Thyroid gland (tissue), 4 donors: Measurements from ENCODE around the gene MOCS2. TPM values are rescaled to one million over a fixed set of nuclear protein-coding genes. Genes with fewer than 3 reads are reported as not detected.

Experiments used
- DNase-seq, 2 donors: peaks; one replicate each; pipeline ENCODE4 v3.0.0-alpha.2; 2019
- H3K27ac ChIP-seq, 3 donors: fragments of 200-600 bp; sonication (generic); 1 replicate in 2 of 3; 2 replicates in 1 of 3; pipeline ENCODE4 v1.5.1; 2016 to 2019; ENCODE audit warnings: mild to moderate bottlenecking in 1 of 3, moderate library complexity in 1 of 3
- H3K27me3 ChIP-seq: fragments of 200-600 bp; sonication (generic); one replicate; pipeline ENCODE4 v1.5.1; 2019
- H3K36me3 ChIP-seq, 2 donors: fragments of 200-600 bp; sonication (generic); one replicate each; pipeline ENCODE4 v1.5.1; 2016 to 2019
- H3K4me1 ChIP-seq, 2 donors: fragments of 200-600 bp; sonication (generic); one replicate each; pipeline ENCODE4 v1.5.1; 2017 to 2019
- H3K4me3 ChIP-seq, 3 donors: fragments of 200-600 bp; sonication (generic); replicated peaks in 1 of 3; 1 replicate in 2 of 3; 2 replicates in 1 of 3; pipeline ENCODE4 v1.5.1; 2016; ENCODE audit warnings: mild to moderate bottlenecking in 1 of 3
- H3K9me3 ChIP-seq: fragments of 200-600 bp; sonication (generic); one replicate; pipeline ENCODE4 v1.5.1; 2017
- POLR2A ChIP-seq, 2 donors: fragments of 450-650 bp; IDR thresholded peaks; one replicate each; pipeline ENCODE4 v1.6.1; 2017; ENCODE audit warnings: antibody characterized with exemption in 2 of 2, mild to moderate bottlenecking in 2 of 2, moderate library complexity in 1 of 2
- WGBS, 2 donors: methylation state at CpG; one replicate each; pipeline ENCODE4 v1.1.5; 2017; 5-methylcytosine and 5-hydroxymethylcytosine counted together
- intact Hi-C: fragments of 100-400 bp; cut with DNase I; formaldehyde crosslinking; loops from one replicate; pipeline ENCODE4 v1.15.1; 2023
- total RNA-seq, 4 donors: library from RNA; depleted of rRNA; stranded (reverse); fragments of >200 nt; gene quantifications; one replicate each; pipeline ENCODE4 v1.2.3, GENCODE V29; 2016
- TF ChIP-seq, protein P1 (sequence below), 6 experiments: fragments of 200-600 bp in 3 of 6; fragments of 450-650 bp in 3 of 6; sonication (generic) in 3 of 6; IDR thresholded peaks; one replicate each; pipeline ENCODE4 v1.5.1; 2016 to 2019; ENCODE audit warnings: antibody characterized with exemption in 6 of 6, mild to moderate bottlenecking in 2 of 6, inconsistent platforms in 1 of 6, moderate library complexity in 1 of 6

The MOCS2 gene
- total RNA-seq, 4 donors from 2014 or later: 48.5 to 76.3 (median 62.9) TPM

DNA sequence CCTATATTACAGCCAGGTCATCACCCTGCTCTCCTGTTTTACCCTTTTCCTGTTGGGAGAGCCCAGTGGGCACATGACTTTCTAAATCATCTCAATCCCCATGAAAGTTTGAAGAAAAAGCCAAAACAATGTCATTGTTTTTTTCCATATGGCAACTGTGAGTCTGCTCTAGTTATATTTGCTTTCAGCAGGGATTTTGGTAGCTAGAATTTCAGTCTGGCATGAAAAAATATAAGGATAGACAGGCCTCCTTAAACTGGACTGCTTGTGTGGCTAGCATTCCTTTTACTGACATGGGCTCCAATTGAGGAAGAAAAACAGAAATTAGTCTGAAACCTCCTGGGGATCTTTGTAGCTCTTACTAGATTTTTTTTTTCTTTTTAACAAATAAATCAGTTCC, 25.6 kb downstream of the MOCS2 start:
- intact Hi-C loops: no loop called here
- TF ChIP-seq, protein P1, sequence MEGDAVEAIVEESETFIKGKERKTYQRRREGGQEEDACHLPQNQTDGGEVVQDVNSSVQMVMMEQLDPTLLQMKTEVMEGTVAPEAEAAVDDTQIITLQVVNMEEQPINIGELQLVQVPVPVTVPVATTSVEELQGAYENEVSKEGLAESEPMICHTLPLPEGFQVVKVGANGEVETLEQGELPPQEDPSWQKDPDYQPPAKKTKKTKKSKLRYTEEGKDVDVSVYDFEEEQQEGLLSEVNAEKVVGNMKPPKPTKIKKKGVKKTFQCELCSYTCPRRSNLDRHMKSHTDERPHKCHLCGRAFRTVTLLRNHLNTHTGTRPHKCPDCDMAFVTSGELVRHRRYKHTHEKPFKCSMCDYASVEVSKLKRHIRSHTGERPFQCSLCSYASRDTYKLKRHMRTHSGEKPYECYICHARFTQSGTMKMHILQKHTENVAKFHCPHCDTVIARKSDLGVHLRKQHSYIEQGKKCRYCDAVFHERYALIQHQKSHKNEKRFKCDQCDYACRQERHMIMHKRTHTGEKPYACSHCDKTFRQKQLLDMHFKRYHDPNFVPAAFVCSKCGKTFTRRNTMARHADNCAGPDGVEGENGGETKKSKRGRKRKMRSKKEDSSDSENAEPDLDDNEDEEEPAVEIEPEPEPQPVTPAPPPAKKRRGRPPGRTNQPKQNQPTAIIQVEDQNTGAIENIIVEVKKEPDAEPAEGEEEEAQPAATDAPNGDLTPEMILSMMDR (IDR thresholded peaks at IDR 0.05): no peak
- TF ChIP-seq POLR2A (IDR thresholded peaks at IDR 0.05): no peak
- Histone ChIP-seq H3K27me3 (no peaks in the 10 kb centered on the region), H3K4me1 (no peaks in the 10 kb centered on the region), H3K4me3 (no peak overlapping the region), H3K27ac (no peak overlapping the region), H3K9me3 (no peaks in the 10 kb centered on the region), H3K36me3 (no peaks in the 10 kb centered on the region)
- DNase-seq: no peak

DNA sequence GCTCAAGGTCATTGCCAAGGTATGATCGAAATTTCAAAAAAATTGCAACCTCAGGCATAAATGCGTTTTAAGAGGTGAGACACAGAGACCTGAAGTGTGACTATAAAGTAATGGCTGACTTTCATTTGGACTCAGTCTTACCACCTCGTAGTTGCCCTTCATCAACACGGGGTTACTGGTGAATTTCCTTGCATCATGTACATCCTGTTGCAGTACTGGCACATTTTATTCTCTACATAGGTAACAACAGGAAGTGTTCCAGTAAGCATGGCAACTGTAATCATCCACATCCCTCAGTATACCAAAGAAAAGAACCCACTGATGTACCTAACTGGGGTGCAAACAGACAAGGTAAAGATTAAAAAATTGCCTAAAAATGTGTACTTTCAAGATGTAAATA, 29.3 kb downstream of the MOCS2 start:
- intact Hi-C loops: no loop called here
- Histone ChIP-seq H3K36me3 (peaks cover 0 to 2% of the 10 kb centered on the region in 2 donors), H3K4me3 (no peak overlapping the region), H3K9me3 (no peaks in the 10 kb centered on the region), H3K27me3 (no peaks in the 10 kb centered on the region), H3K27ac (no peak overlapping the region), H3K4me1 (no peaks in the 10 kb centered on the region)
- TF ChIP-seq, protein P1 (IDR thresholded peaks at IDR 0.05): no peak
- TF ChIP-seq POLR2A (IDR thresholded peaks at IDR 0.05): no peak
- 82 to 88% methylated on average over 4 of the region's 4 CpGs for WGBS, 2 donors
- DNase-seq: no peak

DNA sequence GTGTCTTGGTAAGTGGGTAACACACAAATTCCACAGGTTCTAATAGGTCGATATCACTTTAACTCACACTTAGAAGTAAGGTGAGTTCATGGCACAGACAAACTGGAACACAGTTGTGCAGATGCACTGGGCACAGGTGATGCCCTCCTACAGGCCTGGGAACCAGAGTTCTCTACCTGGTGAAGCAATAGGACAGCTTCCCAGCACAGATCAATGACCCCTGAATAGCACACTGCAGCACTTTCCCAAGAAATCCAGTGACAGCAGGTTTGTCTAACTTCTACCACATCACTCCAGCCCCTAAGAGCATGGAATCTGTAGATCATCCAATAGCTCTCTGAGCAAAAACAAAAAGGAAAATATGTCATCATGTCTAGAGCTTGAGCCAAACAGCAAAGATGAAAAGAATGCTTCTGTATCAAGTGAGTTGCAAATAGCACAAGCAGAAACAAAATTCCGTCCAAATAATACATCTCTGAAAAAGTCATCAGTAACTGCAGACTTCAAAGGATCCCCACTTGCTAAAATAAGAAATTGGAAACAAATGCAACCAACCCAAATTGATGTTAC, 33.5 kb downstream of the MOCS2 start:
- DNase-seq: no peak
- H3K27ac ChIP-seq: no peak overlapping the region
- H3K9me3 ChIP-seq: no peaks in the 10 kb centered on the region
- no peaks in the 10 kb centered on the region for H3K4me1 ChIP-seq
- H3K36me3 ChIP-seq: peaks cover 0 to 5% of the 10 kb centered on the region in 2 donors
- 90 to 92% methylated on average over 2 of the region's 2 CpGs for WGBS, 2 donors
- H3K27me3 ChIP-seq: no peaks in the 10 kb centered on the region
- H3K4me3 ChIP-seq: no peak overlapping the region
- intact Hi-C loops: no loop called here
- no peak for TF ChIP-seq POLR2A (IDR thresholded peaks at IDR 0.05)
- TF ChIP-seq, protein P1 (IDR thresholded peaks at IDR 0.05): no peak

DNA sequence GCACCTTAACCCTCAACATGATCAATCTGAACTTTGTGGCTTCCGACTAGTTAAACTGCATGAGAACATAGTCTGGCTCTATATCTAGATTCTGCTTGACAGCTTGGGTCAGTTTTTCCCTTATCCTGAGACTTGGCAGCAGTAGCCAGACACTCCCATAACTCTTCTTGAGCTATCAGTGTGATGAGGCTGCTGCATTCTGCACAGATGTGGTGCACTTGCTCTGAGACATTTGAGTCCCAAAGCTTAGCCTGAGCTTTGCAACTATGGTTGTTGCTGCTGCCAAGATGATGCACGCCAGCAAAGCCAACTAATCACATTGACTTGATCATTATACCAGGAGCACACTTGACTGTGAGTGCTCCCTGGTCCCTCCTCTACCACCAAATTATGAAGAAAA, 36.2 kb downstream of the MOCS2 start:
- 82 to 84% methylated on average over 2 of the region's 2 CpGs for WGBS, 2 donors
- Histone ChIP-seq H3K27ac (no peak overlapping the region), H3K36me3 (peaks cover 0 to 5% of the 10 kb centered on the region in 2 donors), H3K27me3 (no peaks in the 10 kb centered on the region), H3K4me3 (no peak overlapping the region), H3K9me3 (no peaks in the 10 kb centered on the region), H3K4me1 (no peaks in the 10 kb centered on the region)
- intact Hi-C loops: no loop called here
- no peak for TF ChIP-seq POLR2A (IDR thresholded peaks at IDR 0.05)
- TF ChIP-seq, protein P1 (IDR thresholded peaks at IDR 0.05): no peak
- no peak for DNase-seq

DNA sequence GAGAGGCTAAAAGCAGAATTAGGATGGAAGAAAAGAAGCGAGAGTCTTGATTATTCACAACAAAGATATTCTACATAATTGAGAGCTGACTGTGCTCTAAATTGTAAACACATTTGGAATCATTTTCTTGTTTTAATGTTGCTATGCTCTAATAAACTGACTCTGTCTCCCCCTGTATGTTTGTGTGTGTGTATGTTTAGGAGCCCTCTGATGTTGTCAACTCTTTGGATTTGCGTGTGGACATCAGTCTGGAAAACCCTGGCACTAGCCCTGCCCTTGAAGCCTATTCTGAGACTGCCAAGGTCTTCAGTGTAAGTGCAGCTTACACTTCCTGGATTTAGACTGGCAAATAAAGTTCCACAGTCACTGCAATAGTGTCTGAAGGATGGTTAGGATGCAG, 37.8 kb downstream of the MOCS2 start:
- Histone ChIP-seq H3K9me3 (no peaks in the 10 kb centered on the region), H3K4me1 (no peaks in the 10 kb centered on the region), H3K36me3 (peaks cover 0 to 5% of the 10 kb centered on the region in 2 donors), H3K4me3 (no peak overlapping the region), H3K27me3 (no peaks in the 10 kb centered on the region), H3K27ac (no peak overlapping the region)
- no peak for DNase-seq
- intact Hi-C loops: no loop called here
- WGBS, 2 donors: 84 to 92% methylated on average over 2 of the region's 2 CpGs
- TF ChIP-seq, protein P1 (IDR thresholded peaks at IDR 0.05): no peak
- TF ChIP-seq POLR2A (IDR thresholded peaks at IDR 0.05): no peak
